VCaP (cell line): ENCODE measurements around the gene MAPKAPK3.

Source experiments
- H3K27ac ChIP-seq: fragments of 450-650 bp; 2 replicates; pipeline ENCODE4 v1.5.1; 2017
- CTCF ChIP-seq: fragments of 450-650 bp; conservative IDR thresholded peaks from 2 replicates; pipeline ENCODE4 v1.5.1; 2017; ENCODE audit warnings: mild to moderate bottlenecking, moderate library complexity

The MAPKAPK3 gene

GRCh38 chr3:50572801-50573371 lies 44.1 kb upstream of the MAPKAPK3 start:
- H3K27ac ChIP-seq, result no peak overlapping the region

DNA sequence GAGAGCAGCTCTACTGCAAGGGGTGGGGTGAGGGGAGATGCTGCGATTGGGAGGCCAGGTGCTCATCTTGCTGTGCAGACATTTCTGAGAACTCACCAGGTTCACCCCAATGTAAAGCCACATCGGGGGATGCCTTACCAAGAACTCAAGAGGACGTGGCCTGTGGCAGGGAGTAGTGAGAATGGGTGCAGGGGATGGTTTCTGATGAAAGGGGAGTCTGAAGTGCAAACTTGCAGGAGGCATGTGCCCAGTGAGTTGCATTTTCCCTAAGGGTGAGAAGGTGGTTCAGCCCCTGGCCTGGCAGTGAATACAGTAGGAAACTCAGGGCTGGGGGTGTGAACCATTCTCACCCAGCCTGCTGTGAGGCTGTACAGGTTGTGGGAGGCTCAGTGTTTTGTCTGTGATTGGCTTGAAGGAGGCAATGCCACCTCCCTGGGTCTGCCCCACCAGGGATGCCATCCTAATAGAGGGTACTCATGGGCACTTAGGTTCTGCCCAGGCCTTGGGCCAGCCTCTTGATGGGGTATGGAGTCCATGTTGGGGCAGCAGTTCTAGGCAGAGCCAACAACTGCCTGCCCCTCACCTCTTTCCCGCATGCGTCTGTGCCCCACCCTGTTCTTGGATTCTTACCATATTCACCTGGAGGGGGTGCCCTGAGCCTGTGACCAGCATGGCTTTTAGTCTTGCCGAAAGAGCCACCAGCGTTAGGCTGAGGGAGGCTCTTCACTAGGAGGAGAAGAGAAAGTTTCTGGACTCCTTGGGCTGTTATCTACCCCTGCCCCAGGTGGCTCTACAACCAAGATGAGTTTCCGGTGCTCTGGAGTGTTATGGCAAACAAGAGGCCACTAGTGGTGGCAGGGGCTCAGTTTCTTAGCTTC lies 43.1 kb upstream of the MAPKAPK3 start:
- H3K27ac ChIP-seq, result no peak overlapping the region
- no peak for TF ChIP-seq CTCF

More at GRCh38 chr3:50572801-50573371, 44.1 kb upstream of the MAPKAPK3 start:
- TF ChIP-seq CTCF, result no peak

DNA sequence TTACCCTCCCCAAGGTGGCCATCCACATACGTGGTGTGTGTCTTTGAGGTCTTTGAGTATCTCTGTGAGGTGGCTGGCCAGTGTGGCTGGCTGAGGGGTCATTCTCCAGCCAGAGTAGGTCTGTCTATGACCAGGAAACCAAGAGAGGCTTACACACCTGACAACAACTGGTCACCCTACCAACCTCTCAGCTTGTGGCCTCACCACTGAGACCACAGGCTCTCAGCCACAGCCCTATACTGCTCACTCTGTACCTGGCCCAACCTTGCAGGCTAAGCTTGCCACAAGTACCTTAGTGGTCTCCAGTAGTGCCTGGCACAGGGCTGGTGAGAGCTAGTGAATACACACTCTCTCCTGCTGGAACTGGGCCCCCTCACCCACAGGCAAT lies 42.5 kb upstream of the MAPKAPK3 start:
- no peak overlapping the region for H3K27ac ChIP-seq
- TF ChIP-seq CTCF, result no peak

- no peak overlapping the region for H3K27ac ChIP-seq
- TF ChIP-seq CTCF, result no peak
Observed at GRCh38 chr3:50575372-50575771, 41.6 kb upstream of the MAPKAPK3 start.

- TF ChIP-seq CTCF, result no peak
- H3K27ac ChIP-seq, result no peak overlapping the region
Observed at GRCh38 chr3:50577348-50577747, 39.6 kb upstream of the MAPKAPK3 start.

- no peak for TF ChIP-seq CTCF
Observed at GRCh38 chr3:50580683-50581458, 36.1 kb upstream of the MAPKAPK3 start.

DNA sequence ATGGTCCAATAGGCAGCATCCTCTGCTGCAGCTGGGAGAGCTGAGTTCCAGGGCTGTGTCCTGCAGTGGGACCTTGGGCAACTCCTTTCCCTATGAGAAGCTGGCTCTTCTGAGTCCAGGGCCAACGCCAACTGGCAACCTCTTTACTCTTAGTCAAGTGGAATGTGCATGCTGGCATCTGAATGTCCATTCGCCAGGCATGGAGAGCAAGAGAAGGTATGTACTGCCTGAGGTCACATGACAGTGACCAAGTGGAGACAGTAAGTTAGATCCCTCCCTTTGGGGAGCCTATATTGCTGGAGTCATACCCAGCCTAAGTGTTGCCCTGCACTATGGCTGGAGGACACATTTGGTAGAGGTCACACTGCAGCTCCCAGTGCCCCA lies 35.5 kb upstream of the MAPKAPK3 start:
- TF ChIP-seq CTCF, result no peak
- no peak overlapping the region for H3K27ac ChIP-seq

More at GRCh38 chr3:50580683-50581458, 36.1 kb upstream of the MAPKAPK3 start:
- no peak overlapping the region for H3K27ac ChIP-seq
